Thymus (tissue), 11 donors: ENCODE data around the gene FAM187B. TPM values are rescaled to one million over a fixed set of nuclear protein-coding genes. Genes with fewer than 3 reads are reported as not detected.
A peak's percentile ranks its signal among the peaks of the same experiment; 100 is the strongest.
"Not testable (repeated sequence)": the region's sequence is repeated elsewhere in the genome, so short reads cannot be mapped to it uniquely, and the experiment has no call there.

Experiments used
- DNase-seq, 9 donors: peaks; one replicate each; pipeline ENCODE4 v3.0.0-alpha.2; 2013; ENCODE audit warnings: low spot score in 9 of 9, low read depth in 6 of 9, missing footprints in 1 of 9
- H3K27ac ChIP-seq, 2 donors: one replicate each; pipeline ENCODE4 v1.5.1; 2013; ENCODE audit warnings: control low read depth in 1 of 2, low read depth in 1 of 2, low read length in 1 of 2, mild to moderate bottlenecking in 1 of 2, moderate library complexity in 1 of 2
- H3K27me3 ChIP-seq, 2 donors: one replicate each; pipeline ENCODE4 v1.5.1; 2013; ENCODE audit warnings: low read length in 1 of 2; ENCODE audit not compliant: control insufficient read depth in 2 of 2, insufficient read depth in 1 of 2
- H3K36me3 ChIP-seq, 2 donors: one replicate each; pipeline ENCODE4 v1.5.1; 2013; ENCODE audit warnings: low read length in 1 of 2, mild to moderate bottlenecking in 1 of 2, moderate library complexity in 1 of 2; ENCODE audit not compliant: control insufficient read depth in 2 of 2, insufficient read depth in 2 of 2
- H3K4me1 ChIP-seq, 2 donors: one replicate each; pipeline ENCODE4 v1.5.1; 2013; ENCODE audit warnings: low read length in 2 of 2; ENCODE audit not compliant: control insufficient read depth in 2 of 2, insufficient read depth in 2 of 2
- H3K4me3 ChIP-seq, 2 donors: one replicate each; pipeline ENCODE4 v1.5.1; 2013; ENCODE audit warnings: low read length in 2 of 2, control low read depth in 1 of 2, mild to moderate bottlenecking in 1 of 2
- H3K9me3 ChIP-seq, 2 donors: one replicate each; pipeline ENCODE4 v1.5.1; 2013; ENCODE audit warnings: low read length in 1 of 2, mild to moderate bottlenecking in 1 of 2; ENCODE audit not compliant: control insufficient read depth in 2 of 2, insufficient read depth in 1 of 2
- WGBS: extraction: QIAGEN DNeasy Blood & Tissue Kit; methylation state at CpG from one replicate; pipeline ENCODE4 v1.1.7; 2013; 5-methylcytosine and 5-hydroxymethylcytosine counted together
- polyA plus RNA-seq: library from polyadenylated mRNA; stranded (reverse); fragments of 200-250 nt; gene quantifications from one replicate; pipeline ENCODE4 v1.2.3, GENCODE V29; 2013
- total RNA-seq: library from RNA; stranded (reverse); fragments of 120-200 nt; gene quantifications from one replicate; pipeline ENCODE4 v1.2.4, GENCODE V29; 2013
- donor health status: healthy.

Gene FAM187B
- total and polyA plus RNA-seq, 2 donors, result 0.09 TPM; not detected in 1

- Histone ChIP-seq H3K9me3 (peaks cover 0 to 4% of the 10 kb centered on the region in 2 donors), H3K4me1 (peaks cover 16 to 49% of the 10 kb centered on the region in 2 donors), H3K4me3 (no peak overlapping the region), H3K27ac (peak overlapping the region; percentile 26 to 31), H3K36me3 (no peaks in the 10 kb centered on the region), H3K27me3 (no peaks in the 10 kb centered on the region)
- 75% methylated on average over 8 of the region's 8 CpGs for WGBS
- DNase-seq, result peak in 1 of 9 donors; percentile 13
Observed at GRCh38 chr19:35207391-35207871, 21.1 kb downstream of the FAM187B start.

- Histone ChIP-seq H3K27ac (peak overlapping the region; percentile 46 to 76), H3K36me3 (no peaks in the 10 kb centered on the region), H3K4me3 (no peak overlapping the region), H3K9me3 (peaks cover 0 to 4% of the 10 kb centered on the region in 2 donors), H3K27me3 (no peaks in the 10 kb centered on the region), H3K4me1 (peaks cover 16 to 43% of the 10 kb centered on the region in 2 donors)
- DNase-seq, result no peak
- 92% methylated on average over 1 of the region's 1 CpG for WGBS
Observed at GRCh38 chr19:35206855-35207254, 21.7 kb downstream of the FAM187B start.

DNA sequence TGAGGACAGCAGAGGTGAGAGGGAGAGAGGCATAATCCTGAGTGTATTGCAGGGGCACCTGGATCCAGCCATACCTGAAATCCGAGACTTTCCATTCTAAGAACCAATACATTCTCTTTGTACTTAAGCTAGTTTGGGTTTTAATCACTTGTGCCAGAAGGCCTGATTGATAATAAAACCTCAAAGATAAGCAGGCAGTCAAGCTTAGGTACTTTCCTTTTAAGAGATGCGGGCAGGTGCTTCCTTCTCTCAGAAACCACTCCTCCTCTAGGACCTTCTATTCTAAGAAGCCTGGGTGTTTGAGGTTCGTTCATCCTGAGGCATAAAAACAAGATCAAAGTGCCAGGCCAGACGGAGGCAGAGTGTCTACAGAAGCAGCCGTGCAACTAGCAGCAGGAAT lies 22.2 kb downstream of the FAM187B start:
- Histone ChIP-seq H3K27ac (peak overlapping the region; percentile 46 to 76), H3K4me3 (no peak overlapping the region), H3K36me3 (no peaks in the 10 kb centered on the region), H3K9me3 (peaks cover 0 to 4% of the 10 kb centered on the region in 2 donors), H3K4me1 (peaks cover 13 to 38% of the 10 kb centered on the region in 2 donors), H3K27me3 (no peaks in the 10 kb centered on the region)
- 4% methylated on average over 5 of the region's 5 CpGs for WGBS
- peak in 4 of 9 donors; percentile 30 to 81 (median 39) for DNase-seq

DNA sequence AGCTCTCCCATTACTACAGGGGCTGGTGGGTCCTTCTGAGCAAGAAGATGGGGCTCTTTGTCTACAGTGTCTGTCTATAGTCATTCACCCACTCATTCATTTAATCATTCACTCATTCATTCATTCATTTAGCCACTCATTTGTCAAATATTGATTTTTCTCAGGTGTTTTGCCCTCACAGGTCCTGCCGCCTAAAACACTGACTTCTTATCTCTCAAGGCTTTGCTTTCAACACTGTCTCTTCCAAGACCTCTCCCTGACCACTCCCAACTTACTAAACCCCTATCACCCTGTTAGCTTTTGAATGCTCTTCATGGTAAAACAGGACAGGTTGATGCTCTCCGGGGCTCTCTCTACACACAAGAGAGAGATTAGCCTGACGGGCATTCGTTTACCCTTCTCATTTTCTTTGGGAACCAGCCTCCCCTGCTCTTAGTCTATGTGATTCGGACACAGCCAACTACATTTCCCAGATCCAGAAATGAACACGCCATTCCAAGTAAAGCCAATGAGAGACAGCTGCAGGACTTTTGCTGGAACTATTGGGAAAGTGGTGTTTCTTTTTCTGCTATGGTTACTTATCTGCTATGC lies 22.7 kb downstream of the FAM187B start:
- 89% methylated on average over 6 of the region's 6 CpGs for WGBS
- H3K27ac ChIP-seq, result peak overlapping the region; percentile 74 to 76
- H3K9me3 ChIP-seq, result peaks cover 0 to 4% of the 10 kb centered on the region in 2 donors

DNA sequence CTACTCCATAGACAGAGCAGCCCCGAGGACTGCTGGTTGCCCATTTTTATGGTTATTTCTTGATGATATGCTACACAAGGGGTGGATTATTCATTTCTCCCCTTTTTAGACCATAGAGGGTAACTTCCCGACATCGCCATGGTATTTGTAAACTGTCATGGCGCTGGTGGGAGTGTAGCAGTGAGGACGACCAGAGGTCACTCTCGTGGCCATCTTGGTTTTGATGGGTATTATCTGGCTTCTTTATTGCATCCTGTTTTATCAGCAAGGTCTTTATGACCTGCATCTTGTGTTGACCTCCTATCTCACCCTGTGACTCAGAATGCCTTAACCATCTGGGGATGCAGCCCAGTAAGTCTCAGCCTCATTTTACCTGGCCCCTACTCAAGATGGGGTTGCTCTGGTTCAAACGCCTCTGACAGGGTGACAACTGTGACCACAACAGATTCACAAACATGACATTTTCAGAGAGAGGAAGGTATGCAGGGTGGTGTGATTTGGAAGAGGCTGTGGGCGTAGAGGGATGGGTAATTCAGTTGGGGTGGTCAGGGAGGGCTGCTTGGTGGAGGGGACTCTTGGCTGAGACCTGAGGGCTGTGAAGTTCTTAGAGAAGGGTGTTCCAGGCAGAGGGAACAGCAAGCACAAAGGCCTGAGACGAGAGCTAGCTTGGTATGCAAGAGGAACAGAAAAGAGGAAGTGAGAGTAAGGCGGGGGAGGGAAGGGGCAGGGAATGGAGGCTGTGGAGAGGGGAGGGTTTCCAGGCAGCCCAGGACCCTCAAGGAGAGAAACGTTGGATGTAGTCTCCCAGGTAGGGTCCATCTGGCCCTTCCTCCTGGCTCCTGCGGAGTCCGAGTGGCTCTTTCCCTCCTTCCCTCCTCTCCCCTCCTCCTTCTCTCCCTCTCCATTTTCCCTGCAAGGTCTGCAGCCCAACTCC lies 23.5 kb downstream of the FAM187B start:
- DNase-seq, result peak in 1 of 9 donors; percentile 54
- H3K27me3 ChIP-seq, result no peaks in the 10 kb centered on the region
- WGBS, result 51% methylated on average over 13 of the region's 13 CpGs
- peaks cover 13 to 34% of the 10 kb centered on the region in 2 donors for H3K4me1 ChIP-seq
- peak overlapping the region; percentile 57 to 74 for H3K27ac ChIP-seq
- no peaks in the 10 kb centered on the region for H3K36me3 ChIP-seq
- H3K4me3 ChIP-seq, result no peak overlapping the region
- H3K9me3 ChIP-seq, result peaks cover 0 to 4% of the 10 kb centered on the region in 2 donors

More for the DNA sequence above, 22.7 kb downstream of the FAM187B start:
- no peak for DNase-seq
- Histone ChIP-seq H3K36me3 (no peaks in the 10 kb centered on the region), H3K4me1 (peaks cover 13 to 34% of the 10 kb centered on the region in 2 donors), H3K4me3 (no peak overlapping the region), H3K27me3 (no peaks in the 10 kb centered on the region)

DNA sequence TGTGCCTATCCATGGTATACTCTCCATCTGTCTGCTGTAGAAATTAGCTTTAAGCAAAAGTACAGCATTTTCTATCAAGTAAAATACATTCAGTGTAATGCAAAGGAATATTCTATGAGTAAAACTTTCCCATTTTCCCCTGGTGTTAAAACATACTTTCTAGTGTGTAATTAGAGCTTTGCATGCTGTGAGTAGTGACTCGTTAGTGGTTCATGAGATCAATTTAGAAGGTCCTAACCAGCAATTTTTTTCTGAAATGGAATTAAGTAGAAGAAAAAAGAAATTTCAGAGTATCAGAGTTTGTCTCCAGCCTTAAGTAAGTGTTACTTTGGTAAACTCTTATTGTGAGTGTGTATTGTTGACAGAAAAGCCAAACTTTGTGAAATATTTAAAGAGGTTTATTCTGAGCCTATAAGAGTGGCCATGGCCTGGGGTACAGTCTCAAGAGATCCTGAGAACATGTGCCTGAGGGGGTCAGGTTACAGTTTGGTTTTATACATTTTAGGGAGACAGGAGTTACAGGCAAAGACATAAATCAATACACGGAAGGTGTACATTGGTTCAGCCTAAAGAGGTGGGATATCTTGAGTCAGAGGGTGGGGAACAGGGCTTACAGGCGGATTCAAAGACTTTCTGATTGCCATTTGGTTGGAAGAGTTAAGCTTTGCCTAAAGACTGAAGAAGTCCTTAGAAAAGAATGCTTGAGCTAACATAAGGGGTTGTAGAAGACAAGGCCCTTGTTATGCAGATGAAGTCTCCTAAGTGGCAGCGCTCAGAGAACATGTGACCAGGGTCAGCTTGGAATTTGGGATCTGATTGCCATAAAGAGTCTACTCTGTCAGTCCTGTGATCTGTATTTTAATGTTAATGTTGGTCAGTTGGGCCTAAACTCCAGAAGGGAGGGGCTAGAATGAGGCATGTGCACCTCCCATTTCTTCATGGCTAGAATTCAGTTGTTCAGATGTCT lies 25.5 kb downstream of the FAM187B start:
- peaks cover 13 to 34% of the 10 kb centered on the region in 2 donors for H3K4me1 ChIP-seq
- H3K36me3 ChIP-seq, result no peaks in the 10 kb centered on the region
- no peak overlapping the region for H3K4me3 ChIP-seq
- DNase-seq, result no peak
- no peaks in the 10 kb centered on the region for H3K27me3 ChIP-seq
- WGBS, result 95% methylated on average over 4 of the region's 4 CpGs
- peaks cover 0 to under 1% of the 10 kb centered on the region in 2 donors for H3K9me3 ChIP-seq
- no peak overlapping the region for H3K27ac ChIP-seq

GRCh38 chr19:35199481-35199880 lies 29.1 kb downstream of the FAM187B start:
- Histone ChIP-seq H3K36me3 (no peaks in the 10 kb centered on the region), H3K4me1 (peaks cover 0 to 5% of the 10 kb centered on the region in 2 donors), H3K27ac (no peak overlapping the region), H3K9me3 (no peaks in the 10 kb centered on the region), H3K4me3 (no peak overlapping the region), H3K27me3 (no peaks in the 10 kb centered on the region)
- no peak for DNase-seq
- WGBS, result 66% methylated on average over 2 of the region's 2 CpGs

DNA sequence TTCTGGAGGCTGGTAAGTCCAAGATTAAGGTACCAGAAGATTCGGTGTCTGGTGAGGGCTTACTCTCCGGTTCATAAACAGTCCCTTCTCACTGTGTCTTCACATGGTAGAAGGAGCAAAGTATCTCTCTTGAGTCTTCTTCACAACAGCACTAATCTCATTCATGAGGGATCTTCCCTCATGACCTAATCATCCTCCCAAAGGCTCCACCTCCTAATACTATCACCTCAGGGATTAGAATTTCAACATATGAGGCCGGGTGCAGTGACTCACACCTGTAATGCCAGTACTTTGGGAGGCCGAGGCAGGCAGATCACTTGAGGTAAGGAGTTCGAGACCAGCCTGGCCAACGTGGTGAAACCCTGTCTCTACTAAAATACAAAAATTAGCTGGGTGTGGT lies 31.7 kb downstream of the FAM187B start:
- WGBS, result 87% methylated on average over 6 of the region's 6 CpGs
- not testable (repeated sequence) for H3K9me3 ChIP-seq, DNase-seq, H3K27me3 ChIP-seq, H3K27ac ChIP-seq, H3K4me3 ChIP-seq, H3K4me1 ChIP-seq, H3K36me3 ChIP-seq
